ENCODE measurements around the gene VAMP5.
"Not testable (repeated sequence)": the region's sequence is repeated elsewhere in the genome, so short reads cannot be mapped to it uniquely, and the experiment has no call there.

Gene VAMP5

GRCh38 chr2:85584857-85585780 lies 888 bp downstream of the VAMP5 start:
- DNase-seq = no peak

GRCh38 chr2:85585781-85586105 lies 1.5 kb downstream of the VAMP5 start:
- DNase-seq = no peak

GRCh38 chr2:85588236-85588635 lies 4.0 kb downstream of the VAMP5 start:
- no peak for DNase-seq

GRCh38 chr2:85588645-85589044 lies 4.4 kb downstream of the VAMP5 start:
- no peak for DNase-seq

- no peak for DNase-seq
These were observed 5.0 kb downstream of the VAMP5 start for GRCh38 chr2:85589181-85589580.

- DNase-seq = no peak
These were observed 6.0 kb downstream of the VAMP5 start for GRCh38 chr2:85589982-85590791.

- DNase-seq = no peak
These were observed 6.7 kb downstream of the VAMP5 start for GRCh38 chr2:85590950-85591349.

GRCh38 chr2:85591563-85591962 lies 7.3 kb downstream of the VAMP5 start:
- DNase-seq = no peak

- not testable (repeated sequence) for DNase-seq
These were observed 8.1 kb downstream of the VAMP5 start for GRCh38 chr2:85592299-85592698.

GRCh38 chr2:85593023-85593422 lies 8.8 kb downstream of the VAMP5 start:
- no peak for DNase-seq

- DNase-seq = no peak
These were observed 10.6 kb downstream of the VAMP5 start for GRCh38 chr2:85594715-85595300.

GRCh38 chr2:85595301-85596025 lies 11.2 kb downstream of the VAMP5 start, which contains the start of gene RNF181:
TSS of gene RNF181 (plus strand) at chr2:85595745. CDS start at chr2:85595764, 19 bp downstream.
- peak; percentile 84 for DNase-seq

GRCh38 chr2:85596026-85596333 lies 11.7 kb downstream of the VAMP5 start:
- DNase-seq = peak; percentile 31

- DNase-seq = no peak
These were observed 12.4 kb downstream of the VAMP5 start for GRCh38 chr2:85596486-85597143.

GRCh38 chr2:85597241-85597640 lies 13.0 kb downstream of the VAMP5 start:
- DNase-seq = no peak

- no peak for DNase-seq
These were observed 14.5 kb downstream of the VAMP5 start for GRCh38 chr2:85598594-85599340.

- DNase-seq = no peak
These were observed 15.4 kb downstream of the VAMP5 start for GRCh38 chr2:85599468-85600234.

GRCh38 chr2:85600235-85600575 lies 16.0 kb downstream of the VAMP5 start:
- no peak for DNase-seq

GRCh38 chr2:85600951-85601770 lies 16.9 kb downstream of the VAMP5 start:
- no peak for DNase-seq
